Erythroblast (primary cell): ENCODE results near the gene AURKB.

ENCODE experiments used
- GATA1 ChIP-seq: IDR thresholded peaks from 2 replicates; pipeline ENCODE4 v1.6.1; 2011; ENCODE audit warnings: low read depth, mild to moderate bottlenecking, control low read depth, low read length, moderate library complexity
- POLR2A ChIP-seq: IDR thresholded peaks from 2 replicates; pipeline ENCODE4 v1.6.1; 2011; ENCODE audit warnings: mild to moderate bottlenecking, low read length

DNA sequence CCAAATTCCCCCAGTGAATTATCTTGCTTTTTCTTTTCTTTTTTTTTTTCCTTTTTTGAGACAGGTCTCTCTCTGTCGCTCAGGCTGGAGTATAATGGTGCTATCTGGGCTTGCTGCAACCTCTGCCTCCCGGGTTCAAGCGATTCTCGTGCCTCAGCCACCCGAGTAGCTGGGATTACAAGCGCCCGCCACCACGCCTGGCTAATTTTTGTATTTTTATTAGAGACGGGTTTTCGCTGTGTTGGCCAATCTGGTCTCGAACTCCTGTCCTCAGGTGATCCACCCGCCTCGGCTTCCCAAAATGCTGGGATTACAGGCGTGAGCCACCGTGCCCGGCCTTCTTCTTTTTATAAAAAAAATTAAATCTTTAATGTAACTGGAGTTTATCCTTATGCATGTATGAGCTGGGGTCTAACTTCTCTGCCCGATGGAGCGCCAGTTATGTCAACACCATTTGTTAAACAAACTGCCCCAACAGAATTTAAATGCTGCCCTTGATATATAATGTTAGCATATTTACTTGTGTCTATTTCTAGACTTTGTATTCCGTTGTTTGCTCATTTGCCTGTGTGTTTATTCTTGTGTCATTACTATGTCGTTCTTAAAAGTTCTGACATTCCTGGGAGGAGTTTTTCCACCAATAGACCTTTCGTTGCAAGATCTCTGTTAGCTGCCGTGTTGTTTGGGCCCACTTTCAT, 535 bp upstream of the AURKB start:
- TF ChIP-seq POLR2A (no peak), GATA1 (no peak)
